Measurements from ENCODE around the gene GSN.

GSN gene

DNA sequence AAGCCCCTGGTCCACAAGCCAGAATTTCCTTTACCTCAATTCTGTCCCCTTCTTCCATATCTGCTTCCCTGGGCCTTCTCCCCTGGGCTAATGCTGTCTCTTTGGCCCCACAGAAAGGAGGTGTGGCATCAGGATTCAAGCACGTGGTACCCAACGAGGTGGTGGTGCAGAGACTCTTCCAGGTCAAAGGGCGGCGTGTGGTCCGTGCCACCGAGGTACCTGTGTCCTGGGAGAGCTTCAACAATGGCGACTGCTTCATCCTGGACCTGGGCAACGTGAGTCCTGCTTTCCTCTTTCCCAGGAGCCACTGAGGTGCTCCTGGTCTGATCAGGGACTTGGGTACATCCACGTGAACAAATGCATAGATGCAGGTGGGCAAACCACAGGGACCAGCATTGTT lies 42.6 kb downstream of the GSN start:
- no peaks in the 10 kb centered on the region for H3K9me3 ChIP-seq
- no peak for DNase-seq
- no peak overlapping the region for H3K4me3 ChIP-seq (ENCODE audit: low read depth, low read length)
- H3K27me3 ChIP-seq: no peaks in the 10 kb centered on the region
- TF ChIP-seq, protein P1, sequence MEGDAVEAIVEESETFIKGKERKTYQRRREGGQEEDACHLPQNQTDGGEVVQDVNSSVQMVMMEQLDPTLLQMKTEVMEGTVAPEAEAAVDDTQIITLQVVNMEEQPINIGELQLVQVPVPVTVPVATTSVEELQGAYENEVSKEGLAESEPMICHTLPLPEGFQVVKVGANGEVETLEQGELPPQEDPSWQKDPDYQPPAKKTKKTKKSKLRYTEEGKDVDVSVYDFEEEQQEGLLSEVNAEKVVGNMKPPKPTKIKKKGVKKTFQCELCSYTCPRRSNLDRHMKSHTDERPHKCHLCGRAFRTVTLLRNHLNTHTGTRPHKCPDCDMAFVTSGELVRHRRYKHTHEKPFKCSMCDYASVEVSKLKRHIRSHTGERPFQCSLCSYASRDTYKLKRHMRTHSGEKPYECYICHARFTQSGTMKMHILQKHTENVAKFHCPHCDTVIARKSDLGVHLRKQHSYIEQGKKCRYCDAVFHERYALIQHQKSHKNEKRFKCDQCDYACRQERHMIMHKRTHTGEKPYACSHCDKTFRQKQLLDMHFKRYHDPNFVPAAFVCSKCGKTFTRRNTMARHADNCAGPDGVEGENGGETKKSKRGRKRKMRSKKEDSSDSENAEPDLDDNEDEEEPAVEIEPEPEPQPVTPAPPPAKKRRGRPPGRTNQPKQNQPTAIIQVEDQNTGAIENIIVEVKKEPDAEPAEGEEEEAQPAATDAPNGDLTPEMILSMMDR (IDR thresholded peaks at IDR 0.05; ENCODE audit: low read depth, low read length): no peak
- H3K4me1 ChIP-seq: no peaks in the 10 kb centered on the region
- no peaks in the 10 kb centered on the region for H3K36me3 ChIP-seq

DNA sequence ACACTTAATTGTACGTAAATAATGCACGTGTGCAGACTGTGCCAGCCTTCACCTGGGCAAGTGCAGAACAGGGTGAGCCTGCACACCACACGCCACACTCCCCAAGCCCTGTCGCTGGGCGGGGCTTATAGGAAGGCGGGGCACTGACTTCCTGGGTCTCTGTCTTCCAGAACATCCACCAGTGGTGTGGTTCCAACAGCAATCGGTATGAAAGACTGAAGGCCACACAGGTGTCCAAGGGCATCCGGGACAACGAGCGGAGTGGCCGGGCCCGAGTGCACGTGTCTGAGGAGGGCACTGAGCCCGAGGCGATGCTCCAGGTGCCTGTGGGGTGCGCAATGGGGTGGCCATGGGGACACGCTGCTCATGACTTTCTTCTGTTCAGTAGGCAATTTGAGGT lies 44.2 kb downstream of the GSN start:
- Histone ChIP-seq H3K4me1 (no peaks in the 10 kb centered on the region), H3K36me3 (no peaks in the 10 kb centered on the region), H3K9me3 (no peaks in the 10 kb centered on the region), H3K4me3 (ENCODE audit: low read depth, low read length) (no peak overlapping the region), H3K27me3 (no peaks in the 10 kb centered on the region)
- DNase-seq: no peak
- TF ChIP-seq, protein P1 (IDR thresholded peaks at IDR 0.05; ENCODE audit: low read depth, low read length): no peak

DNA sequence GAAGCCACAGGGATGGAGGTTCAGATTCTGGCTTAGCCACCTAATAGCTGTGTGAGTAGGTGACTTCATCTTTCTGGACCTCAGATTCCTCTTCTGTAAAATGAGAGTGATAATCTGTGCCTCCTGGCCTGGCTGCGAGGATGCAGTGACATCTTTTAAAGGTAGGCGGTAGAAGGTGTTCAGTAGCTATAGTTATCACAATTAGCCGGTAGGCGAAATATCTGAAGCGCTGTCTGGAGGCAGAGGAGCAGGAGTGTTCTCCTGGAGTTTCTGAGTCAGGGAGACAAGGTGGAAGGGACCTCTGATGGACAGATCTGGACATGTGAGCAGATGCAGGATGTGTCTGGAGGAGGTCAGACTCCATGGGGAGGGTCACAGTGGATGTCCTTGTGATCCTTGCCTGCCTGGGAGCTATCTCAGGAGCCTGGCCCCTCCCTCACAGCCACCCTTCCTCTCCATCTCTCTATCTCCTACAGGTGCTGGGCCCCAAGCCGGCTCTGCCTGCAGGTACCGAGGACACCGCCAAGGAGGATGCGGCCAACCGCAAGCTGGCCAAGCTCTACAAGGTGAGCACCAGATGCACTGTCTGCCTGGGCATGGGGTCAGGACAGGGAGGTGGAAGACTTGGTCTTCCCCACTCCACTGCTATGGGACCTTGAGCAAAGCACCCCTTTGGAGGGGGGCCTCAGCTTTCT lies 45.6 kb downstream of the GSN start:
- Histone ChIP-seq H3K4me3 (ENCODE audit: low read depth, low read length) (no peak overlapping the region), H3K27me3 (no peaks in the 10 kb centered on the region), H3K4me1 (no peaks in the 10 kb centered on the region), H3K9me3 (no peaks in the 10 kb centered on the region), H3K36me3 (no peaks in the 10 kb centered on the region)
- TF ChIP-seq, protein P1 (IDR thresholded peaks at IDR 0.05; ENCODE audit: low read depth, low read length): no peak
- no peak for DNase-seq

DNA sequence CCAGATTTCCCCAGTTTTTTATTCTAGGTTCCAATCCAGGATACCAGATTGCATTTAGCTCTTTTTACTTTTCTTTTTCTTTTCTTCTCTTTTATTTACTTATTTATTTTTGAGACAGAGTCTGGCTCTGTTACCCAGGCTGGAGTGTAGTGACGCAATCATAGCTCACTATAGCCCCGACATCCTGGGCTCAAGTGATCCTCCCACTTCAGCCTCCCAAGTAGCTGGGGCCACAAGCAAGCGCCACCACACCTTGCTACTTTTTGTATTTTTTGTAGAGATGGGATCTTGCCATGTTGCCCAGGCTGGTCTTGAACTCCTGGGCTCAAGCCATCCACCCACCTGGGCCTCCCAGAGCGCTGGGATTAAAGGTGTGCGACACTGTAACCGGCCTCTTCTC lies 48.4 kb downstream of the GSN start:
- DNase-seq: no peak
- TF ChIP-seq, protein P1 (IDR thresholded peaks at IDR 0.05; ENCODE audit: low read depth, low read length): no peak

DNA sequence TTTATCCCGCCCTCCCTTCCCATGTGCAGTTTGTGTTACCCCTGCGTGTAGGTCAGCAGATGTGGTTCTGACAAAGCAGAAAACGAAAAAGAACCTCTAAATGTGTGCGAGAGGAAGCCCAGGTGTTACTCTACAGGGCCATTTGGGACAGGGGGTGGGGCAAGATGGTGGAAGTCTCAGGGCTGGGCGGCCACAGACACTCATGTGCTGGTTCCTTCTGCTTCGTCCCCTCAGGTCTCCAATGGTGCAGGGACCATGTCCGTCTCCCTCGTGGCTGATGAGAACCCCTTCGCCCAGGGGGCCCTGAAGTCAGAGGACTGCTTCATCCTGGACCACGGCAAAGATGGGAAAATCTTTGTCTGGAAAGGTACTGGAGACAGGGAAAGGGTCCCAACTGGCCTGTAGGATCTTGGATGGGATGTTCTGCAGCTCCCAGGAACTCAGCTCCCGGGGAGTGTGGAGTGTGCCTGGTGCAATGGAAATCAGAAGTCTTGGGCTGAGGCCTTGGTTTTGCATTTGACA lies 49.0 kb downstream of the GSN start:
- Histone ChIP-seq H3K9me3 (no peaks in the 10 kb centered on the region), H3K27me3 (no peaks in the 10 kb centered on the region), H3K36me3 (no peaks in the 10 kb centered on the region), H3K4me1 (no peaks in the 10 kb centered on the region), H3K4me3 (ENCODE audit: low read depth, low read length) (no peak overlapping the region)
- TF ChIP-seq, protein P1 (IDR thresholded peaks at IDR 0.05; ENCODE audit: low read depth, low read length): no peak
- DNase-seq: no peak

More for the DNA sequence above, 48.4 kb downstream of the GSN start:
- H3K4me1 ChIP-seq: no peaks in the 10 kb centered on the region
- H3K27me3 ChIP-seq: no peaks in the 10 kb centered on the region
- H3K9me3 ChIP-seq: no peaks in the 10 kb centered on the region
- no peaks in the 10 kb centered on the region for H3K36me3 ChIP-seq
- H3K4me3 ChIP-seq (ENCODE audit: low read depth, low read length): no peak overlapping the region
